NT2/D1 (cell line): ENCODE results near the gene TMEM62.

Source experiments
- DNase-seq: peaks from one replicate; pipeline ENCODE4 v3.0.0-alpha.2; 2011; ENCODE audit warnings: low read depth, low spot score
- H3K27me3 ChIP-seq: 2 replicates; pipeline ENCODE4 v1.6.0; 2011; ENCODE audit warnings: mild to moderate bottlenecking; ENCODE audit not compliant: insufficient read length, insufficient read depth
- H3K36me3 ChIP-seq: 2 replicates; pipeline ENCODE4 v1.6.1; 2011; ENCODE audit warnings: mild to moderate bottlenecking, low read length, mixed read lengths; ENCODE audit not compliant: insufficient read depth, insufficient read length
- H3K4me1 ChIP-seq: 2 replicates; pipeline ENCODE4 v1.5.1; 2011; ENCODE audit not compliant: insufficient read depth, insufficient read length
- H3K4me3 ChIP-seq: 2 replicates; pipeline ENCODE4 v1.5.1; 2011; ENCODE audit warnings: low read depth; ENCODE audit not compliant: insufficient read length
- H3K9ac ChIP-seq: 2 replicates; pipeline ENCODE4 v1.6.0; 2011; ENCODE audit warnings: low read depth; ENCODE audit not compliant: insufficient read length
- H3K9me3 ChIP-seq: 2 replicates; pipeline ENCODE4 v1.5.1; 2011; ENCODE audit warnings: mild to moderate bottlenecking, low read length; ENCODE audit not compliant: insufficient read depth
- SUZ12 ChIP-seq: IDR thresholded peaks from 2 replicates; pipeline ENCODE4 v1.6.1; 2011; ENCODE audit not compliant: insufficient read length, insufficient read depth; ENCODE audit errors: extremely low read depth
- YY1 ChIP-seq: IDR thresholded peaks from 2 replicates; pipeline ENCODE4 v1.6.1; 2011; ENCODE audit not compliant: insufficient read length, insufficient read depth
- ZNF274 ChIP-seq: IDR thresholded peaks from 2 replicates; pipeline ENCODE4 v1.6.1; 2011; ENCODE audit warnings: mild to moderate bottlenecking, low read depth, low read length

Gene TMEM62

GRCh38 chr15:43133430-43134156 lies at the start of gene TMEM62:
Gene TMEM62 (plus strand): TSS chr15:43133586. CDS start chr15:43133803, 217 bp downstream.
- H3K4me1 ChIP-seq, result no peaks in the 10 kb centered on the region
- peak within 1 kb of the TSS; percentile 60 for H3K4me3 ChIP-seq
- TF ChIP-seq SUZ12 (no peak), ZNF274 (no peak), YY1 (no peak)
- H3K36me3 ChIP-seq, result no peaks in the 10 kb centered on the region
- H3K27me3 ChIP-seq, result peaks cover 37% of the 10 kb centered on the region
- H3K9me3 ChIP-seq, result 0 out of 2 replicates have a peak, but pooled peaks cover 2% of the 10 kb centered on the region
- DNase-seq, result no peak
- H3K9ac ChIP-seq, result peak within 1 kb of the TSS; percentile 70

DNA sequence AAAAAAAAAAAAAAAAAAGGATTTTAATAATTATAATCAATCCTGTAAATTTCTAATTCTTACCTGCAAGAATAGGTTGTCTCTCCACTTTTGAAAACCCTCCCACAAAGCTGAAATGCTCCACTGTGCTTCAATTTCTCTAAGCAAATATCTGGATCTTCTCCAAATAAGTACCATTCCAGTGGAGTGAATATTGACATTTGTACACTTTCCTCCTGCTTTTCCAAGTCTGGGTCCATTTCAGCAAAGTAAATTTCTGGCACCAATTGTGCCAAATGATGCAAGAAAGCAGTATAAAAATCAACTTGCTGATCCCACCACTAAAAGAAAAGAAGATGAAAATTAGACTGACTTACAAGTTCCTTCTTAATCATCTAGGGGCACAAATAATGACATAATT lies 47.5 kb upstream of the TMEM62 start:
- Histone ChIP-seq H3K36me3 (peaks cover 29% of the 10 kb centered on the region), H3K4me3 (no peak overlapping the region), H3K27me3 (no peaks in the 10 kb centered on the region), H3K9ac (no peak overlapping the region), H3K9me3 (no peaks in the 10 kb centered on the region), H3K4me1 (no peaks in the 10 kb centered on the region)
- DNase-seq, result no peak
- TF ChIP-seq ZNF274 (no peak), SUZ12 (no peak), YY1 (no peak)

DNA sequence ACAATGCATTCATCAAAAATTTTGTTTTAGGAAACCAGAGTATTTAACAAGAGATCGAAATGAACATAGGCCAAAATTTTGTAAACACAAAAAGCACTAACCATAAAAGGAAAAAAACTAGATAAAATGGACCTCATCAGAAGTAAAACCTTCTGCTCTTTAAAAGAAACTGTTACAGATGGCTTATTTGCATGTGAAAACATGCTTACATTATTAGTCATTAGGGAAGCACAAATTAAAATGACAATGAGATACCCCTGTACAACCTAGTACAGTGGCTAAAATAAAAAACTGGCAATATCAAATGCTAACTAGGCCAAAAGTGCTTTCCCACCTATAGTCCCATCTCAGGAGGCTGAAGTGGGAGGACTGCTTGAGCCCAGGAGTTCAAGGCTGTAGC lies 46.8 kb upstream of the TMEM62 start:
- H3K4me1 ChIP-seq, result no peaks in the 10 kb centered on the region
- H3K9me3 ChIP-seq, result no peaks in the 10 kb centered on the region
- H3K9ac ChIP-seq, result no peak overlapping the region
- H3K36me3 ChIP-seq, result peaks cover 25% of the 10 kb centered on the region
- TF ChIP-seq YY1 (no peak), SUZ12 (no peak), ZNF274 (no peak)
- no peaks in the 10 kb centered on the region for H3K27me3 ChIP-seq
- DNase-seq, result no peak
- no peak overlapping the region for H3K4me3 ChIP-seq

GRCh38 chr15:43091859-43092258 lies 41.5 kb upstream of the TMEM62 start:
- Histone ChIP-seq H3K4me1 (no peaks in the 10 kb centered on the region), H3K9me3 (no peaks in the 10 kb centered on the region), H3K4me3 (no peak overlapping the region), H3K9ac (no peak overlapping the region), H3K27me3 (no peaks in the 10 kb centered on the region), H3K36me3 (peaks cover 11% of the 10 kb centered on the region)
- no peak for DNase-seq
- no peak for TF ChIP-seq SUZ12
- TF ChIP-seq ZNF274, result no peak
- no peak for TF ChIP-seq YY1

- no peaks in the 10 kb centered on the region for H3K4me1 ChIP-seq
- H3K36me3 ChIP-seq, result peaks cover 17% of the 10 kb centered on the region
- no peak overlapping the region for H3K4me3 ChIP-seq
- H3K9ac ChIP-seq, result no peak overlapping the region
- no peaks in the 10 kb centered on the region for H3K27me3 ChIP-seq
- TF ChIP-seq SUZ12 (no peak), YY1 (no peak), ZNF274 (no peak)
- DNase-seq, result no peak
- no peaks in the 10 kb centered on the region for H3K9me3 ChIP-seq
Measured at GRCh38 chr15:43093026-43093425, 40.4 kb upstream of the TMEM62 start.

GRCh38 chr15:43094416-43095030 lies 38.9 kb upstream of the TMEM62 start:
- H3K4me3 ChIP-seq, result no peak overlapping the region
- H3K4me1 ChIP-seq, result no peaks in the 10 kb centered on the region
- no peak for TF ChIP-seq SUZ12
- TF ChIP-seq YY1, result no peak
- no peak for TF ChIP-seq ZNF274
- no peak overlapping the region for H3K9ac ChIP-seq
- H3K36me3 ChIP-seq, result peaks cover 16% of the 10 kb centered on the region
- no peak for DNase-seq
- no peaks in the 10 kb centered on the region for H3K27me3 ChIP-seq
- H3K9me3 ChIP-seq, result no peaks in the 10 kb centered on the region

DNA sequence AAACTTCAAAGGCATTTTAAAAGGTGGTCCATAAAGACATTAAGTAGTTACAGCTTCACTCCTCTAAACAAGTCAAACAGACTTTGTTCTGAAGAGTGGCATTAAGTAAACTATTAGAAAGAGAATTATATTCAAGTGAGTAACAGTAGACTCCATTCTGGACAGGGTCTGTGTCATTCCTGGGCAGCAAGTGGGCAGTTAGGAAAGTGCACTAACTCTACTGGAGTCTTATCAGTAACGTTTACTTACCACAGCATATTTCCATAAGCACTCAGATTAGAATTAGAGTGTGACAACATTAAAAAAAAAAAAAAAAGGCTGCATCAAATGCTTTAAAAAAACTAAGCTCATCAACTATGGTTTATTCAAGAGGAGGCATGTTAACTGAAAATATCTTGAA lies 38.1 kb upstream of the TMEM62 start:
- H3K9me3 ChIP-seq, result no peaks in the 10 kb centered on the region
- no peaks in the 10 kb centered on the region for H3K27me3 ChIP-seq

More for the DNA sequence above, 38.1 kb upstream of the TMEM62 start:
- Histone ChIP-seq H3K9ac (no peak overlapping the region), H3K36me3 (peaks cover 16% of the 10 kb centered on the region), H3K4me1 (no peaks in the 10 kb centered on the region), H3K4me3 (no peak overlapping the region)
- no peak for DNase-seq
- TF ChIP-seq YY1, result no peak
- no peak for TF ChIP-seq ZNF274
- TF ChIP-seq SUZ12, result no peak
